Measurements from ENCODE around the gene DOC2B. TPM values are rescaled to one million over a fixed set of nuclear protein-coding genes. Genes with fewer than 3 reads are reported as not detected.

DOC2B gene
- total and polyA plus RNA-seq, 9 of the 15 experiments (the other 6 are each of a cell fraction or from before 2014, with no cell fraction given), result 0.02 TPM; not detected in 8

- H3K4me2 ChIP-seq (ENCODE audit: insufficient read depth, low read length), result no peak overlapping the region
- no peak for TF ChIP-seq EZH2 (IDR thresholded peaks at IDR 0.05; ENCODE audit: borderline replicate concordance, low read depth, low read length)
- TF ChIP-seq NFYB (IDR thresholded peaks at IDR 0.05; ENCODE audit: extremely low read depth, insufficient read length), result no peak
- TF ChIP-seq ATF7 (IDR thresholded peaks at IDR 0.05), result no peak
- no peak for TF ChIP-seq STAG1 (CRISPR knock-in tag; IDR thresholded peaks at IDR 0.05; ENCODE audit: borderline replicate concordance)
- TF ChIP-seq HNRNPK (IDR thresholded peaks at IDR 0.05; ENCODE audit: low read depth, low read length, poor library complexity, severe bottlenecking), result no peak
- CTCF ChIA-PET (ENCODE audit: low intra/inter-chr PET ratio), result no interaction called here
These were observed 3.0 kb downstream of the DOC2B start for GRCh38 chr17:178292-179065.

DNA sequence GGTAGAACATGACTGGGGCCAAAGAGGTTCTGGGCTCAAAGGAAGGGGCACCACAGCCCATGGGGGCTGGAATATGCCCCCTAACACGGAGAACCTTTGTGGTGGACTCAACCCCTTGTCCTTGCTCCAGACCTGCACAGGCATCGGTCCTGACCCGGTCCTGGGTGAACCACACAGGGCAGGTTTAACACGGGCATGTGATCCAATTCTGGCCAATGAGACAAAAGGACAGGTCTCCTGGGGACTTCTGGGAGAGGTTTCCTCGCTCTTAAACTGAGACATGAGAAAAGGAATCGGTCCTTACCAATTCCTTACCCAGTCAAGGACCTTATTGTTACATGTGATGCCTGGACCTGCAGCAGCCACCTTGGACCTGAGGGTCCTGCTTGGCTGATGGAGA lies 3.7 kb downstream of the DOC2B start:
- no TSS peak for BruUV-seq (replicated peaks)
- Histone ChIP-seq H3K79me2 (ENCODE audit: control insufficient read depth, insufficient read depth, low read length) (no peaks in the 10 kb centered on the region), H3K4me1 (replicated peaks in 1 of 2; ENCODE audit: control insufficient read depth in 2 of 2, insufficient read depth in 2 of 2, low read length in 2 of 2) (no peaks in the 10 kb centered on the region), H3K27me3 (ENCODE audit: control insufficient read depth in 2 of 2, insufficient read depth in 2 of 2, low read length in 2 of 2) (peaks cover 0 to 36% of the 10 kb centered on the region in 2 experiments; a peak in 2 of 5 replicates), H3K4me2 (ENCODE audit: insufficient read depth, low read length) (no peak overlapping the region), H3K9me3 (replicated peaks; ENCODE audit: control insufficient read depth, insufficient read depth, low read depth, low read length) (no peaks in the 10 kb centered on the region), H2AFZ (ENCODE audit: low read depth, low read length) (no peak overlapping the region), H4K20me1 (replicated peaks; ENCODE audit: control insufficient read depth, insufficient read depth, low read length) (no peaks in the 10 kb centered on the region), H3K4me3 (no peak overlapping the region), H3K9ac (ENCODE audit: insufficient read depth in 1 of 2, low read depth in 2 of 2, low read length in 2 of 2) (no peak overlapping the region), H3K9me1 (ENCODE audit: control insufficient read depth, insufficient read depth, low read length) (no peaks in the 10 kb centered on the region), H3K27ac (ENCODE audit: extremely low read depth, low read depth, low read length) (no peak overlapping the region), H3K36me3 (ENCODE audit: control insufficient read depth, insufficient read depth, low read length) (no peaks in the 10 kb centered on the region)
- in situ Hi-C loops (cut with MboI), result no loop called here
- CTCF ChIA-PET (ENCODE audit: low intra/inter-chr PET ratio), result no interaction called here
- TF ChIP-seq, protein P1, sequence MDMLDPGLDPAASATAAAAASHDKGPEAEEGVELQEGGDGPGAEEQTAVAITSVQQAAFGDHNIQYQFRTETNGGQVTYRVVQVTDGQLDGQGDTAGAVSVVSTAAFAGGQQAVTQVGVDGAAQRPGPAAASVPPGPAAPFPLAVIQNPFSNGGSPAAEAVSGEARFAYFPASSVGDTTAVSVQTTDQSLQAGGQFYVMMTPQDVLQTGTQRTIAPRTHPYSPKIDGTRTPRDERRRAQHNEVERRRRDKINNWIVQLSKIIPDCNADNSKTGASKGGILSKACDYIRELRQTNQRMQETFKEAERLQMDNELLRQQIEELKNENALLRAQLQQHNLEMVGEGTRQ (CRISPR knock-in tag; IDR thresholded peaks at IDR 0.05), result peak; percentile 32
- no peak for TF ChIP-seq TSC22D4 (tag; IDR thresholded peaks at IDR 0.05)
- DNase-seq (ENCODE audit: extremely low read depth in 1 of 4, low spot score in 3 of 4) (no peak), FAIRE-seq (no peak), ATAC-seq (no peak)
- POLR2A ChIA-PET, result no interaction called here
- intact Hi-C loops (cut with micrococcal nuclease), result no loop called here
- 0% methylated on average over 5 of the region's 6 CpGs for WGBS (ENCODE audit: insufficient coverage, low coverage, missing lambda C conversion rate)

More at GRCh38 chr17:178292-179065, 3.0 kb downstream of the DOC2B start:
- Histone ChIP-seq H3K9ac (ENCODE audit: insufficient read depth in 1 of 2, low read depth in 2 of 2, low read length in 2 of 2) (no peak overlapping the region), H3K9me3 (replicated peaks; ENCODE audit: control insufficient read depth, insufficient read depth, low read depth, low read length) (no peaks in the 10 kb centered on the region), H3K79me2 (ENCODE audit: control insufficient read depth, insufficient read depth, low read length) (no peaks in the 10 kb centered on the region), H3K36me3 (ENCODE audit: control insufficient read depth, insufficient read depth, low read length) (no peaks in the 10 kb centered on the region), H3K4me3 (no peak overlapping the region), H3K9me1 (ENCODE audit: control insufficient read depth, insufficient read depth, low read length) (no peaks in the 10 kb centered on the region), H3K4me1 (replicated peaks in 1 of 2; ENCODE audit: control insufficient read depth in 2 of 2, insufficient read depth in 2 of 2, low read length in 2 of 2) (no peaks in the 10 kb centered on the region), H4K20me1 (replicated peaks; ENCODE audit: control insufficient read depth, insufficient read depth, low read length) (no peaks in the 10 kb centered on the region), H3K27ac (ENCODE audit: extremely low read depth, low read depth, low read length) (no peak overlapping the region), H2AFZ (ENCODE audit: low read depth, low read length) (no peak overlapping the region), H3K27me3 (ENCODE audit: control insufficient read depth in 2 of 2, insufficient read depth in 2 of 2, low read length in 2 of 2) (peaks cover 0 to 35% of the 10 kb centered on the region in 2 experiments; a peak in 2 of 5 replicates)
- DNase-seq (ENCODE audit: extremely low read depth in 1 of 4, low spot score in 3 of 4) (no peak), ATAC-seq (no peak), FAIRE-seq (no peak)
- POLR2A ChIA-PET, result no interaction called here
- in situ Hi-C loops (cut with MboI), result no loop called here
- WGBS (ENCODE audit: insufficient coverage, low coverage, missing lambda C conversion rate), result 5% methylated on average over 11 of the region's 12 CpGs
- BruUV-seq (replicated peaks), result no TSS peak
- intact Hi-C loops (cut with micrococcal nuclease), result no loop called here
